HG02981 (cell line): ENCODE results near the gene CXCR4.
"Not testable (repeated sequence)": the region's sequence is repeated elsewhere in the genome, so short reads cannot be mapped to it uniquely, and the experiment has no call there.

Experiments used
- ATAC-seq: cut with Tn5 transposase; IDR thresholded peaks from one replicate; pipeline ENCODE4 v1.9.1; 2021; ENCODE audit warnings: mild to moderate bottlenecking, moderate library complexity; ENCODE audit not compliant: unreplicated experiment

CXCR4 gene

GRCh38 chr2:136115183-136115761, 2.7 kb downstream of the CXCR4 start:
- ATAC-seq, result no peak

GRCh38 chr2:136114382-136114781, 3.6 kb downstream of the CXCR4 start:
- ATAC-seq, result no peak

GRCh38 chr2:136113209-136113971, 4.6 kb downstream of the CXCR4 start:
- no peak for ATAC-seq

GRCh38 chr2:136112317-136113208, 5.4 kb downstream of the CXCR4 start:
- ATAC-seq, result no peak

DNA sequence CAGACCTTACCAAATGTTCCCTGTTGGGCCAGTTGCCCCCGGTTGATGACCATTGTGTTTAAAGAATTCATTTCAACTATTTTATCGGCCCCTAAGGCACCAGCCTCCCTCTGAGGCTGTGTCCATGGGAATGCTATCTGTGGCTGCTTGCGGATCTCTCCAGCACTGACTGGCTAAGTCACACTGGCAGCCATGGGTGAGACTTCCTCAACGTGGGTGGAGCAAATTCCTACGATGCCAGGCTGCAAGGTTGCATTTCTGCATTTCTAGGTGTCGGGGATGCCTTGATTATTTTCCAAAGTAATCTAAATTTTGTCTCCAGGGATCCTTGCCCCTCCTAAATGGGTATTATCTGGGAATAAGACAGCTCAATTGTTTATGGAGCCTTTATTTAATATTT, 6.2 kb downstream of the CXCR4 start:
- ATAC-seq, result no peak

DNA sequence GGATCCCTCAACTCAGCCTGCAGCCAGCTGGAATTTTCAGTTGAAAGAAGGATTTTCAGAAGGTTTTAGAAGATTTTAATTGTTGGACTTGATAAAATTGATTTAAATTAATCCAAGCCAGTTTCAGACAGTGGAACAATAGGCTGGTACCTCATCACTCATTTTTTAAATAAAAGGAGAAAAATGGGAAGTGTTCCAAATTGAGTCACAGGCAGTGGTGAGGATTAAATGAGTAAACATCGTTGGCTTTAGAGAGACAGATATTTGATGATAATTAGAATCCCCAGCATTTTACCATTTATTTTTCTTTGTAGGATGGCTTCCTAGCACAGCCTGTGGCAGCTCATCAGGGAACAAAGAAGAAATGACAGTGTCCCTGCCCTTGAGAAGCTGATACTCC, 7.4 kb downstream of the CXCR4 start:
- no peak for ATAC-seq

DNA sequence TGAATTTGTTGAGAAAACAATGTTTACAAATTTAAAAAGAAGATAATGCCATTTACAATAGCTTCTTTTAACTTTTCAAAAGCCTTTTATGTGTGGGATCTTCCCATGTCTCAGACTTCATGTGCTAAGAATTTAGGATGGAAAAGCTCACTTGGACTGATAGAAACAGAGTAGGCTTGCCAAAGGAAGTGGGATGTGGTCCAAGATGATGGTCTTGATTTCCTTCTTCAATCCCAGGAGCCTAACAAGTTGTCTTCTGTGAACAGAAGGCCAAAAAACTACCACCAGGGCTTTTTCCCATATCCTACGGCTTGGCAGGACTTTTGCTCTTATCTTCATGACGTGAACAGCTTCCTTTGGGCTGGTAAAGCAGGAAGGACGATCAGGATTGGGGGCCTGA, 9.5 kb downstream of the CXCR4 start:
- ATAC-seq, result no peak

- ATAC-seq, result peak; percentile 81
These were observed 10.6 kb downstream of the CXCR4 start for GRCh38 chr2:136107051-136108033.

GRCh38 chr2:136106505-136106904, 11.4 kb downstream of the CXCR4 start:
- ATAC-seq, result no peak

- no peak for ATAC-seq
These were observed 13.0 kb downstream of the CXCR4 start for GRCh38 chr2:136104977-136105376.

DNA sequence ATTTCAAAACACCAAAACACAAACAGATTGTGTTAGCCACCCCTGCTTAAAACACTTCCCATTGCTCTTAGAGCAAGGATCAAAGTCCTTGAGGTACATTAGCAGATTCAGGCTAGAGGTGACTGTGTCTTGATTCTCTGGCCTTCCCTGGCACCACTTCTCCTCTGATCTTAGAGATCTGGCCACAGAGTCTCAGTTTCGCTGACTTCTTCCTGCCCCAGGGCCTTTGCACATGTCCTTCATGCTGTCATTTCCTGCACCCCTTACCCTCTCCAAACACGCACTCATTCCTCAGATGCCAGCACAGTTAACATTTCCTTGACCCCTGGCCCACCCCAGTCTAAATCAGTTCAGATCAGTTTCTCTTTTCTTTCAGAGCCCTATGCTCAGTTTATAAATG, 16.9 kb downstream of the CXCR4 start:
- ATAC-seq, result no peak

DNA sequence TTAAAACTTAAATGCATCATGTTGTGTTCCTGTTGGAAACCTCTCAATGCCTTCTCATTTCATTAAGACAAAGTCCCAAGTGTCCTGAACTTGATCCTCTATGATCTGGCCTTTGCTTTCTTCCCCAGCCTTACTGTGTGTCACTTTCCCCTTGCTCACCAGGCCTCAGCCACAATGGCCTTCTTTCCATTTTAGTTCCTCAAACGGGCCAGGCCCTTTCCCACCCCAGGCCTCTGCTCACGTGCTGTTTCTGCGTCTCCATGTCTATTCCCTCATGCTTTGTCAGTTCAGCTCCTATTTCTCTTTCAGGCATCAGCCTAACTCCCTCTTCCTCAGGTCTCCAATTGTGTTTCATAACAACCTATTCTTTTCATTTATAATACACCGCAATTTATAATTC, 19.5 kb downstream of the CXCR4 start:
- no peak for ATAC-seq

DNA sequence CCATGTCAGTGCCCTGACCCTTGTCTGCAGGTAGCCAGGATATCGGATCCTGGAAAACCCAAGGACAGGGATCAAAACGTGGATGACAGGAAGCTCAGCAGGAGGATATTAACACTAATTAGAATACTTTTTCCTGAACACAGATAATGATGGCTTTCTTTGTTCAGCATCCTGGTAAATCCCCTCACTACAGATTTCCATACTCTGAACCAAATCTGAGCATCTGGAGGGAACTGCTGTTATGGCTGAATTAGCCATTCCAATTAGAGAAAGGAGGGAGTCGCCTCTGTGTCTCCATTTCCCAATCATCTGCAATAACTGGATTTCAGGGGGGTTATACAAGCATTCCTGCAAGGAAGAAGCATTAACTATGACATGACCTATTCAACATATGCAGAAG, 24.4 kb downstream of the CXCR4 start:
- no peak for ATAC-seq

DNA sequence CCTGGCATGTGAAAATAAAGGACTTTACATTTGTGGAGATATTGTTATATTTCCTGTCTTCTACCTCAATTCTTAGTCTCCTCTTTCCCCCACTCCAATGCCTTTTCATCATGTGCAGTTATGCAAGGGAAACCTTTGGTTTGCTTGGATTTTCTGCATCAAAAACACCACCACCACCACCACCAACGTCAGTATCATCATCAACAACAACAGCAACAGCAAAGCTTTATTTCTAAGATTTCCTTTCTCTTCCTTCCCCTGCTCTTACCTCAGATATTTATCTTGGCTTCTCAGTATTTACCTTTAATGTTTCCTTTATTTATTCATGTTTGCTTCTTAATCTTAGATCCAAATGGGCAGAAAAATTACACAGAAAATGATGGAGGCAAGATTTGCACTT, 26.1 kb downstream of the CXCR4 start:
- no peak for ATAC-seq

DNA sequence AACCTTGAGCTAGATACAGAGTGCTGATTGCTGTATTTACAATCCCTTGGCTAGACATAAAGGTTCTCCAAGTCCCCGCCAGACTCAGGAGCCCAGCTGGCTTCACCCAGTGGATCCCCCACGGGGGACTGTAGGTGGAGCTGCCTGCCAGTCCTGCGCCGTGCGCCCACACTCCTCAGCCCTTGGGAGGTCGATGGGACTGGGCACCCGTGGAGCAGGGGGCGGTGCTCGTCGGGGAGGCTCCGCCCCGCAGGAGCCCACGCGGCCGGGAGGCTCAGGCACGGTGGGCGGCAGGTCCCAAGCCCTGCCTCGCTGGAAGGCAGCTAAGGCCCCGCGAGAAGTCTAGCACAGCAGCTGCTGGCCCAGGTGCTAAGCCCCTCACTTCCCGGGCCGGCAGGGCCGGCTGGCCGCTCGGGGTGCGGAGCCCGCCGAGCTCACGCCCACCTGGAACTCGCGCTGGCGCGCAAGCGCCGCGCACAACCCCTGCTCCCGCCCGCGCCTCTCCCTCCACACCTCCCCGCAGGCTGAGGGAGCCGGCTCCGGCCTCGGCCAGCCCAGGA, 30.0 kb downstream of the CXCR4 start:
- not testable (repeated sequence) for ATAC-seq

GRCh38 chr2:136086253-136087016, 31.5 kb downstream of the CXCR4 start:
- no peak for ATAC-seq

- no peak for ATAC-seq
These were observed 32.3 kb downstream of the CXCR4 start for GRCh38 chr2:136085453-136086209.

- no peak for ATAC-seq
These were observed 36.3 kb downstream of the CXCR4 start for GRCh38 chr2:136081582-136082210.
